Ureter (tissue), 1 donor: ENCODE results near the gene DIAPH1. TPM values are rescaled to one million over a fixed set of nuclear protein-coding genes. Genes with fewer than 3 reads are reported as not detected.
"Not testable (repeated sequence)": the region's sequence is repeated elsewhere in the genome, so short reads cannot be mapped to it uniquely, and the experiment has no call there.

Source experiments
- DNase-seq: peaks from one replicate; pipeline ENCODE4 v3.0.0-alpha.2; 2020; ENCODE audit warnings: low spot score
- total RNA-seq: library from RNA; stranded (reverse); gene quantifications from one replicate; pipeline ENCODE4 v1.2.4, GENCODE V29; 2023
- donor health status: DM: yes; HTN: yes; CAD: no.

DIAPH1 gene
- total RNA-seq, 1 donor from 2014 or later, result 86.5 TPM

- DNase-seq, result not testable (repeated sequence)
Measured at GRCh38 chr5:141609921-141610320, 8.9 kb downstream of the DIAPH1 start.

DNA sequence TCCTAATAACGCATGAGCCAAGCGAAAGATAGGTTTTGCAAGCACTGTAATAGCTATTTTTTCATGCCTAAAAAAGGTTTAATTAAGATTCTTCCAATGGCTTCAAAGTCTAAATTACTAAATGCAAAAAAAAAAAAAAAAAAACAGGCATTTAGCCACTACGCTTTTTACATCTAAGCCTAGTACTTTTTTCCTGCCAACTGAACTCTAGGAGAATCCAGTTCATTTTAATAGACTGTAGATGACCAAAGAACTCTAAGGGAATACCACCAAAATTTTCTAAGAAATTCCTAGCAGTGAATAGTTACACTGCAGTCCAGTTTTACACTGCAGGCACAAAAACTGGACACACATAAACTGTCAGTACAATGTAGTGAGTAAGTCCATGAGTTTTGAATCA, 9.8 kb downstream of the DIAPH1 start:
- DNase-seq, result no peak

- DNase-seq, result no peak
Measured at GRCh38 chr5:141608557-141608956, 10.2 kb downstream of the DIAPH1 start.

DNA sequence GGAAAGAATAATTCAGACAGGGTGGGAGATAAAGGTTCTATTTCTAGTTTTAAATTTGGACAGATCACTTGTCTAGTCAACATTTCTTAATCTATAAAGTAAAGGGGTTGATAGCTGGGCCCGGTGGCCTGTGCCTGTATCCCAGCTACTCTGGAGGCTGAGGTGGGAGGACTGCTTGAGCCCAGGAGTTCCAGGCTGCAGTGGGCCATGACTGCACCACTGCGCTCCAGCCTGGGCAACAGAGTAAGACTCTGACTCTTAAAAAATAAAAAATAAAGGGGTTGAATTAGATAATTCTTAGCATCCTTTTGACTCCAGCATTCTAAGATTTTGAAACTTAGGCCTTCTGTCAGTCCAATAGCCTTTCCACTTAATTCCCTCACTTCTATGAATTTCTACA, 10.8 kb downstream of the DIAPH1 start:
- no peak for DNase-seq

GRCh38 chr5:141605523-141606277, 13.1 kb downstream of the DIAPH1 start:
- no peak for DNase-seq

GRCh38 chr5:141603923-141604717, 14.7 kb downstream of the DIAPH1 start:
- DNase-seq, result peak; percentile 52

- no peak for DNase-seq
Measured at GRCh38 chr5:141602606-141603005, 16.2 kb downstream of the DIAPH1 start.

- DNase-seq, result no peak
Measured at GRCh38 chr5:141598391-141599345, 20.1 kb downstream of the DIAPH1 start.

DNA sequence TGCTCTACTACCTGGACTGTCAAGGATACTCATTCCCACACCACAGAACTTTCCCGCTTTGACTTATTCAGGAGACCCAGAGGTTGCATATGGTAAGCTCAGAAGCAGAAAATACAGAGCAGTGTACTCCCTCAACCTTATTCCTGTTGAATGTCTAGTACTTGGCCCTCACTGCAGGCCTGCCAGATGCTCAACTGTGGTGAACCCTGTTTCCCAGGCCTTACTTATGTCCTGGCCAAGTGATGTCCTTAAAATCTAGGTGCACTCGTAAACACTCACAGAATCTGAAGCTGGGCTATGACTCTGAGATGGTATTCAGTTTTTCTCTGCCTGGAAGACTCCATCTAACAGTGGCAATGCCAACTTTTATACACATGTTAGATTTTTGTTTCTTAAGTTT, 21.0 kb downstream of the DIAPH1 start:
- DNase-seq, result no peak

DNA sequence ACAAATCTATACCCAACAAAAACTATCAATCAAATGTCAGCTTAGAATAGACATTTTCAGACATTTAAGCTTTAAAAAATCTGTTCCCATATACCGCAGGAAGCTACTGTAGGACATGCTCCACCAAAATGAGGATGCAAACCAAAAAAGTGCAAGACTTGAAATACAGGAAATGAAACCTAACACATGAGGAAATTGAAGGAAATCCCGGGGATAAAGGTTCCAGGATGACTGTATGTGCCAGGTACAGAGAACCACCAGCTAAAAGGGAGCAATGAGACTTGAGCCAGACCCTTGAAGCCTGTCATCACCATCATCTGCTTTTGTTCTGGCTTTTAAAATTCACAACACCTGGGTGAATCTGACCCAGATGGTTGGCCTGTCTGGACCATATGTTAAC, 21.4 kb downstream of the DIAPH1 start:
- DNase-seq, result no peak

- no peak for DNase-seq
Measured at GRCh38 chr5:141596867-141597266, 21.9 kb downstream of the DIAPH1 start.

DNA sequence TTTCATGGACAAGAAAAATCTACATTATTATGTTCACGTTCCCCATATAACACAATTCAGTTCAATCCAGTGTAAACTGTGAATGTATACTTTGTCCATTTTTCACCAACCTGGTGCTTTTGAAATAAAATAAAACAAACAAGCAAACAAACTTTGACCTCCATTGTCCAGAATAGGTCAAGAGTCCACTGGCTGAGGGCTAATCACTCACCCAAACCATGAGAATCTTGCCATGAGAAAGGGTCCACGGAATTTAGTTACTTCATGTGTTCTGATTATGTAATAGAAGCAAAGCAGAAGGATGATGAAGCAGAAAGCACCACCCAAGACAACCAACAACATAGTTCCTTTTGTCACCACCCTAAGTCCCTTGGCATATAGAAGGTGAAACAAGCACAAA, 28.7 kb downstream of the DIAPH1 start:
- no peak for DNase-seq

- no peak for DNase-seq
Measured at GRCh38 chr5:141586246-141586645, 32.6 kb downstream of the DIAPH1 start.

DNA sequence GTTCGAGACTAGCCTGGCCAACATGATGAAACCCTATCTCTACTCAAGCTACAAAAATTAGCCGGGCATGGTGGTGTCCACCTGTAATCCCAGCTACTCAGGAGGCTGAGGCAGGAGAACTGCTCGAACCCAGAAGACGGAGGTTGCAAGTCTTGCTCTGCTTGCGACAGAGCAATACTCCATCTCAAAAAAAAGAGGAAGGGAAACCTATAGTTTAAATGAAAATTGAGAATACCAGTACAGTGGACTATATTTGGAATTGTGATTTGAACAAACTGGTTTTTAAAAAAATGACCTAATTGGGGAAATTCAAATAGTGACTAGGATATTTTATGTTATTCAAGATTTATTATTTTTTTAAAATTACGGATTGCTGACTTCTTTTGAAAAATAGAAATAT, 33.2 kb downstream of the DIAPH1 start:
- no peak for DNase-seq

DNA sequence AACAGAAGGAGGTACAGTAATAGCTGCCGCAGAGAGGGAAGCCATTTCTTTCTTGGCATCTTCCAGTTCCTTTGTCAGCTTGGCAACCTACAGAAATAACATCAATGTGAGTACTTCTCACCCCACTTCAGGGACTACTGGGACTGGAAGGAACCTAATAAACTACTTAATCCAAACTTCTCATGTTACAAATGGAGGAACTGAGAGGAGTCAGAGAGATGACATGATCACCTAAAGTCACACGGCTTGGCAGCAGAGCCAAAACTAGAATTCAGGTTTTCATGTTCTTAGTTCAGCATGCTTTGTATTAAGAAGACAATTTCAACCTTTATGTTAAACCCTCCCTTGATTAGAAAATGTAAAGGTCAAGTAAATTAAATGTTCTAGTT, 44.7 kb downstream of the DIAPH1 start:
- no peak for DNase-seq

GRCh38 chr5:141573489-141574121, 45.2 kb downstream of the DIAPH1 start:
- DNase-seq, result no peak

GRCh38 chr5:141570655-141571054, 48.1 kb downstream of the DIAPH1 start:
- no peak for DNase-seq

DNA sequence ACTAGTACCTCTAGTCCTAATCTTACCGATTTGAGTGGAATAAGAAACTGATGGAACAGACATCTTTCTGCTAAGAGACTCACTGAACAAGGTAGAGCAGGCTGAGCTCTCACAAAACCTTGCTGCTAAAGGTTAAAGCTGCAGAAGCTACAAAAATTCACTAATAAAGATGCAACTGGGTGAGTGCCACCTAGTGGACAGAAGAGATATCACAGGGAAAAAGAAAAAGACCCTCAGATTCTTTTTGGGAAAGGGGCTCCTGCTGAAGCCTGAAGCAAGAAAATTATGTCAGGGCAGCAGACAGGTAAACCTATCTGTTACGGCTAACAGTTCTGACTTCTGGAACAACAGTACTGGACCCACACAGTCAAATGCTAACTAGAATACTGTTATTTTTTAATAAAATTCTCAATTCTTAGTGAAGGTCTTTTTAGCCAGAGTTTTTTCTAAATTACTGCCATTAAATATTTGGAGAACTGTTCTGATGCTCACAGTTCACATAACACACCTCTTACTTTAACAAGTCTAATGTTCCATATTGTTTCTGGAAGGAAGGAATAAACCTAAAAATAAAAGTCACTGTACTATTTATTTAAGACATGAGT, 51.2 kb downstream of the DIAPH1 start:
- no peak for DNase-seq

- no peak for DNase-seq
Measured at GRCh38 chr5:141565826-141566570, 52.8 kb downstream of the DIAPH1 start.

DNA sequence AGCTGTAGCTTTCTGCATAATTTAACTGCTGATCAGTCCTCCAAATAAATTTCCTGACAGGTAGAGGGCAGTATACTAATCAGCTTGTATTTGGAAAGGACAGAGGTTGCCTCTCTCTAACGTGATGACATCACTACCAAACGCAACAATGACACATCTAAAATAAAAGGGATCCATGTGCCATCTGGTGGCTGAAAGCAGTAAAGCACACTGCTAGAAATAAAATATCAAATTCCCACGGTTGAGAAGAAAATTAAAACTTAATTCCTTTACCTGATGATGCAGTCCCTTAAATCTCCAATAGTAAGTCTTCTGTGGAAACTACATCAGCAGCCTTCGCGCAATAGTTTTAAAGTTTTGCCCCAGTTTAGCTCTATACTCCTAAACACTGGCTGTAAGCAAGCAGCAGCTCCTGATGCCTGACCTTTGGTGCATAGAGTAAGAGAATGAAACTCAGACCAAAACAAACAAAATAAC, 54.5 kb downstream of the DIAPH1 start:
- peak; percentile 69 for DNase-seq
